Activated CD8-positive, alpha-beta memory T cell treated with anti-CD3 and anti-CD28 coated beads for 24 hours (primary cell): ENCODE measurements around the gene PDE7B.
"Not testable (repeated sequence)": the region's sequence is repeated elsewhere in the genome, so short reads cannot be mapped to it uniquely, and the experiment has no call there.

Source experiments
- DNase-seq: peaks from one replicate; pipeline ENCODE4 v3.0.0-alpha.2; 2020

The PDE7B gene

DNA sequence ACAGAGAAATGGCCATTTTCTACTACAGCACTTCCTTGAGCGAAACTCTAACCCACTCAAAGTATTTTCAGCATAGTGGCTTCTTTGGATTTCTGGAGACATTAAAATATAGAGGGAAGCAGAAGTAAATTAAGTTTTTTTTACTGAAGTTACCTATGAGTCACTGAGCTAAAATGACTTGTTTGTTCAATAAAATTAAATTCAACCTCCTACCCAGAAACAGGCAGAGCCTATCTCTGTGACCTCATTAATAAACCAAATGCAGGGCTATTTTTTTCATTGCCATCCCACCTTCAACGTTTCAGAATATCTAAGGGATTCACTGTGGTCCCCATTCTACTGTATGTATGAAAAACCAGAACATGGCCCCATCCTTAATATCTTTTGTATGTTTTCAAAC, 265.6 kb downstream of the PDE7B start:
- no peak for DNase-seq

DNA sequence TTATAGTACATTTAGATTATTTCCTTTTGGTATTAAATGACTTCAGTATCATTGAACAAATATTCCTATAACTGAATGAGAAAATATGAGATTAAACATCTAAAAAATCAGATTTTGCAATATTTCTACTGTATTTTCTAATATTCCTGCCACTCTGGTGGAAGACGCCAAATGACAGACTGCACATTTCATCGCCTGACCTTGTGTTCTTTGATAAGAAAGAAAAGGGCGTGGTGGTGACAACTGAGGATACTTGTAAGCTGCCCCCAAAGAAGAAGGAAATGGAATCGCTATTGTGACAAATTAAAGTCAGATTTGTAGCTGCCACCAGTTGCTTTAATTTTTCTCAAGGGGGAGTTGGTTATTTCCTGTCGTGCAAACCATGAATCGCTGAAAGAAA, 267.3 kb downstream of the PDE7B start:
- no peak for DNase-seq

DNA sequence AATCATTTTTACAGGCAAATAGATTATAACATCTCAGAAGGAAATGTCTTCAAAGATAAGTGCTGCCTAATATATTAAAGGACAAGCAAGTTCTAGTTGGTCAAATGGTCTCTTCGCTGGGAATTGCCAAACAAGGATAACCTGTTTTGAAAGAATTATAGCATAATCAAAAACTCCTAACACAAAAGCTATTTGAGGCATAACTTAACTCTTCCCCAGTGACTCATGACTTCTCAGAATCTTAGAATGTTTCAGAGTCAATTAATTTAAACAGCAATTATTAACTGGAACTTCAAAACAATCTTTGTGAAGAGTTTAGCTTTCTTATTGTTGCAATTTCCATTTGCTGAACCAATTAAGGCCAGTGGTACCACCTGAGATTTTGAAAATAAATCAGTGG, 272.0 kb downstream of the PDE7B start:
- DNase-seq, result no peak

DNA sequence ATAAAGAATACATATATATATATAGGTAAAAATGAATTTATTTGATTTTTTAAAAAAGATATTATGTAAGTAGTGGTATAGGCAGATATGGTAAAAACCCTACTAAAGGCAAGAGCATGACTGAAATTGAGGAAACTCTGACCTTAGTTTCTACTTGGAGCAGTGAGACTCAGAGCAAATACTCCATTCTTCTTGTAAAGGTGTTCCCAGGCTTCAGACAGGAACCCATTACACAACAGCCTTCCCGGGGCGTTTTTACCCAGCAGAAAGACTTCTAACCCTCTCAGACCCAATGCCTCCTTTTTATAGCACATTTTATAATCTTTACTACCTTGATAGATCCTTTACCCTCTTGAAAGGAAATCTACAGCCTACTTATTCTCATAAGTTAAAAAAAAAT, 274.1 kb downstream of the PDE7B start:
- no peak for DNase-seq

GRCh38 chr6:136127873-136128272, 276.4 kb downstream of the PDE7B start:
- no peak for DNase-seq

DNA sequence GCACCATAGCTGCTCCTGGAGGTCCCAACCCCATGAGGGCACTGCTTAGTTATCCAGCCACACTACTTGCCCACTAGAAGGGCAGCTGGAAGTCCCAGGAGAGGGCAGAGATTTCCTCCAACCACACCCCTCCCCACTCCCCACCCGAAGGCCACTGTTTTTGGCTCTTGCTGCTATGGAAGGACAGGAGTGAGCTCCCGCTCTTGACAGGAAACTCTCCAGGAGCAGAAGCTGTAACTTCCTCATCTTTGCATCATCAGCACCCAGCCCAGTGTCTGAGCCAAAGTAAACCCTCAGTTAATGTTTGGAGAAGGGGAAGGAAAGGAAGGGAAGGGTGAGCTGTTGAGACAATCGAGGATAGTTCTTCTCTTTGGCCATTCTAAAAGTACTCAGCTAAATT, 277.9 kb downstream of the PDE7B start:
- no peak for DNase-seq

DNA sequence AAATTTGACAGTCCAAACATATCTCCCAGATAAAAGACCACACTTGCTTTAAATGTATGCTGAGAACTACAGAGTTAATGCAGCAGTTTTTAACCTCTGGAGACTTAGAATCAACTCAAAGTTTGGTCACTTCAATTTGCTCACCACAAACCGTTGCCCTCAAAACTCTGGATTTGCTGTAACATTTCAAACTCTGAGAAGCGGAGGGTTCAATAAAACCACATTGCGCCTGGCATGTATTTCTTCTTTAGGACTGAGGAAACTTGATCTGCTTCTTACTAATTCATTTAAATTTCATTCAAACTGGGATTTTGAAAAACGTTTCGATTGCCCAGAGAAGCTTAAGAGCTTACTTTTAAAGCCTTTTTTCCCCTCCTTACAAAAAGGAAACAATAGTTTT, 282.8 kb downstream of the PDE7B start:
- no peak for DNase-seq

- DNase-seq, result no peak
Observed at GRCh38 chr6:136134751-136135150, 283.2 kb downstream of the PDE7B start.

GRCh38 chr6:136136274-136136673, 284.8 kb downstream of the PDE7B start:
- no peak for DNase-seq

DNA sequence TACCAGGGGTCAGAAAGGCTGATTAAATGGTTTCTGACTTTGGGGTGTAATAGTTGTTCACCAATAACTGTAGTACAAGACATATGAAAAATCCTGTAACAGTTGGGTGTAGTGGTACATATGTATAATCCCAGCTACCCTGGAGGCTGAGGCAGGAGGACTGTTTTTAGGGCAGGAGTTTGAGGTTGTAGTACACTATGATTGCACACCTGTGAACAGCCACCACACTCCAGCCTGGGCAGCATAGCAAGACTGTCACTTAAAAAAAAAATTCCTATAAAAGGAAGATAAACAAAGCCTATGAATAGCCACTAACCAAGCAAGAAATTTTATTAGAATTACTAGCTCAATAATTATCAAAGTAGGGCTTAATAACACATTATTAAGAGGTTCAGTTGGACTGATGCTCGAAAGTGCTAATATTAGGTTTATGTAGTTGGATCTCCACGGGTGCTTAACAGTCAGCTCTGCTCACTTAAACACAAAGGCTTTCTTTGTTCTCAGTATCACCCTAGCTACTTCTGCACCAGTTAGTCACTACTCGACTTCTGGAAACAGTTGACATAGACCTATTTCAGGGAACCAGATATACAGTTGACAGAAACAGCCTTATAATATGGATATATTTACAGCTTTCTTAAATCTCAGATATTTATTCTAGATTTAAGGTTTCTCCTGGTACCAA, 285.6 kb downstream of the PDE7B start:
- no peak for DNase-seq

- DNase-seq, result no peak
Observed at GRCh38 chr6:136137739-136138402, 286.4 kb downstream of the PDE7B start.

GRCh38 chr6:136139111-136139510, 287.6 kb downstream of the PDE7B start:
- DNase-seq, result not testable (repeated sequence)

DNA sequence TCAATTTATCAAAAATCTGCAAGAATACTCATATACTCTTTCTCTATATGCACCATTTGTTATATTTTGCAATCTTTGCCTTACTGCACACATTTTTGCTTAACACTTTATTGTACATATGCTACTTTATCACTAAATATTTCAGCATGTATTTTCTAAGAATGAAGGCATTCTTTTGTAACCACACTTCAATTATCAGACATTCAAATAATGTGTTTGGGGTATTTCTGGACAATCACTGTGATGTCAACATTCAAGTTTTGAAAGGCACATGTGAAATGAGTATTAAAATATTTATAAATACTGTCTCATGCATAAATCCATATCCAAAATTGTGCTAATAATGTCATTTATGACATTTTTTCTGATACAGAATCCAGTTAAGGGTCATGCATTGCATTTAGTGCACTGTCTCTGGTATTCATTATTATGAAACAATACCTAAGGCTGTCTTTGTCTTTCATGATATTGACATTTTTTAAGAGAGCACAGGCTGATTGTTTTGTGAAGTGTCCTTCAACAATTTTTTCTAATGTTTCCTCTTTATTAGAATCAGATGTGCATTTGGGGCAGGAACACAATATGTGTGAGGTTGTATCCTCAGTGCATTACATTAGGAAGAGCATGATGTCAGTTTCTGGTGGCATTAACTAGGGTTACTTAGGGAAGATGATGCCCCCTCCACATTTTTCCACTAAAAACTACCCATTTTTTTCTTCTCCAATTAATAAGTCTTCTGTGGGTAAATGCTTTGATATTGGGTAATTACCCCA, 292.9 kb downstream of the PDE7B start:
- no peak for DNase-seq

GRCh38 chr6:136146130-136146529, 294.6 kb downstream of the PDE7B start:
- DNase-seq, result no peak

GRCh38 chr6:136147342-136147741, 295.8 kb downstream of the PDE7B start:
- DNase-seq, result no peak

DNA sequence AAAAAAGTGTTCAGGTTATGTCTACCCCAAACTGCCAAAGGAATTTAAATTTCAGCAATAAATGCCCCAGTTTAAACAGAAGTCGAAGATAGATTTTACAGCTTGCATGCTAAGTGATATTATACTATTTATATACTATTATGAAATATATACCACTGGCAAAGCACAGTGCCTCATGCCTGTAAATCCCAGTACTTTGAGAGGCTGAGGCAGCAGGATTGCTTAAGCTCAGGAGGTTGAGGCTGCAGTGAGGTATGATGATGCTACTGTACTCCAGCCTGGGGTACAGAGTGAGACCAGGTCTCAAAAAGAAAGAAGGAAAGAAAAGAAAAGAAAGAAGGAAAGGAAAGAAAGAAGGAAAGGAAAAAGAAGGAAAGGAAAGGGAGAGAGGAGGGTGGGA, 296.6 kb downstream of the PDE7B start:
- no peak for DNase-seq

DNA sequence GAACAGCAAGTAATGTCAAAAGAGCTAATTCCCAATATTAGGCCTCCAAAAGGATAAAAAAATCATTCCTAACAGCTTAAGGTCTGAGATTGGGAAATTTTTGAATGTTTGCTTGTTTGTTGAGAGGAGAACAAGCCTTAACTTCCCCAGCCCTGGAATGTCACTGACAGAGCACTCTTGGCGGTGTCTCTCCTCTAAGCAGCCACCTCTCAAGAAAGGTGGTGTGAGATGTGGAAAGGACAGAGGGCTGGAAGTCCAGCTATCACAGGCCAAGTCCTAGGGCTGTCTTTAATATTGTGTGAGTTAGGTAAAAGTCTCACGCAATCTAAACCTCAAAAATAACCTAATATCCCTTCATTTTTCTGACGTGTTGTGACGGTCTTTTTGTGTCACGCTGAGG, 297.0 kb downstream of the PDE7B start:
- DNase-seq, result no peak

DNA sequence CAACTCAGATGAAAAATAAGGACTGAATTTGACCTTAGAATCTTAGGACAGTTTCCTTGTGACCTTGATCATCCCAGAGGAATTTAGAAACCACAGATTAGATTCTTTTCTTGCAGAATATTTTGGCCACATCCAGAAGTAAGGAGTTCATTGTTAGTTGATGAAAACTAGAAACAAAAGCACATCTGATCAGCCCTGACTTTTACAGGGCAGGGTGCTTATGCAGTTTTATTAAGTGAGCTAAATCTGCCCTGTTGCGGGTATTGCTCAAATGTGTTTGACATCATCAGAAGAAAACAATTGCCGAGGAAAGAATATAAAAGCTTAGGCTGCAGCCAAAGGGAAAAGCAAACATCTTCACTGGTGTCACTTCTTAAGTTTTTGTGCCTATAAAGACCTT, 297.8 kb downstream of the PDE7B start:
- no peak for DNase-seq

- DNase-seq, result no peak
Observed at GRCh38 chr6:136150961-136151360, 299.5 kb downstream of the PDE7B start.

GRCh38 chr6:136153707-136154375, 302.3 kb downstream of the PDE7B start:
- DNase-seq, result no peak

DNA sequence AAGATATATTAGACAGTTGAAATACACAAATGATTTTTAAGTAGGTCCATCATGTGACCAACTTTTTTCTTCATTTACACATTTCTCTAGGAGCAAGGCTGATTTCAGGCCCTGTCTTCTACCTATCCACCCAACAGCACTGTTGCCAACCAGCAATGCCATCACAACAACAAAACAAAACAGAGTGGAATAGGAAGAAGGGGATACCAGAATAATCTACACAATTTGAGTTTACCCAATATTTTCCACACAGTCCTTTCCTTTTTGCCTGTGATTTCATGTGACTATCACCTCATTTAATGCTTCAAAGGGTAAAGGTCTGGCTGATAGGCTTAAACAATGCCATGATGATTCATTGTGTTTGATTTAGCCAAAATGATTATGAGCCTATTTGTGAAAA, 303.7 kb downstream of the PDE7B start:
- no peak for DNase-seq

GRCh38 chr6:136157743-136158142, 306.2 kb downstream of the PDE7B start:
- no peak for DNase-seq

DNA sequence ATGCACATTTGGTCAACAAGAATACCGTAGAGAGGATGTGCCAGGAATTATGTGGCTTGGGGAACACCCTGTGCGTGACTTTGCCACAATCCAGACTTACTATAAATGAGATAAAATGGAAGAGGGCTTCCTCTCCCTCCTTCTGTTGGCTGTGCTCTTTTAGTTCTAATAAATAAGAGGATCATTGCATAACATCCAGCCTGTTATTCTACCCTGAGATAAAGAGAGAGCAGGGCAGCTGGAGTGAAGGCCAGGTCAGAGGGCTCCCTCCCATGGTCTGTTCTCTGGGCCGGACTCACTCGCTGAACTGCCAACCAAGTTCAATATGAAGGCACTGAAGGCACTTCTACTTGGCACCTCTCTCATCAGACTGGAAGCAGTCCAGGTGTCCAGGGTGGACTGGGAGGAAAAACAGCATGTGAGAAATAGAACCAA, 306.9 kb downstream of the PDE7B start:
- no peak for DNase-seq

GRCh38 chr6:136158971-136159370, 307.5 kb downstream of the PDE7B start:
- no peak for DNase-seq
